Psoas muscle (tissue), 8 donors: Measurements from ENCODE around the gene PIK3AP1. TPM values are rescaled to one million over a fixed set of nuclear protein-coding genes. Genes with fewer than 3 reads are reported as not detected.
A peak's percentile ranks its signal among the peaks of the same experiment; 100 is the strongest.

ENCODE experiments used
- ATAC-seq, 4 donors: fragments of 200-7000 bp; cut with Tn5 transposase; one replicate each; pipeline ENCODE4 v1.9.1; 2020; ENCODE audit warnings: moderate library complexity in 3 of 4, mild to moderate bottlenecking in 2 of 4
- DNase-seq, 2 donors: peaks; one replicate each; pipeline ENCODE4 v3.0.0-alpha.2; 2020
- H3K27ac ChIP-seq: fragments of 200-600 bp; one replicate; pipeline ENCODE4 v1.8.0; 2022
- H3K27me3 ChIP-seq, 3 donors: fragments of 200-600 bp in 1 of 3; one replicate each; pipeline versions ENCODE4 v1.6.1 to v1.8.0; 2013 to 2022; ENCODE audit warnings: low read length in 2 of 3, mild to moderate bottlenecking in 2 of 3, moderate library complexity in 1 of 3; ENCODE audit not compliant: insufficient read depth in 3 of 3
- H3K36me3 ChIP-seq, 2 donors: fragments of 200-600 bp in 1 of 2; one replicate each; pipeline versions ENCODE4 v1.6.1 to v1.8.0; 2013 to 2022; ENCODE audit warnings: low read depth in 1 of 2, mild to moderate bottlenecking in 1 of 2, moderate library complexity in 1 of 2; ENCODE audit not compliant: insufficient read depth in 1 of 2
- H3K4me1 ChIP-seq: fragments of 200-600 bp; one replicate; pipeline ENCODE4 v1.8.0; 2022
- H3K4me3 ChIP-seq: fragments of 200-600 bp; one replicate; pipeline ENCODE4 v1.8.0; 2022; ENCODE audit warnings: mild to moderate bottlenecking
- H3K9me3 ChIP-seq: fragments of 200-600 bp; one replicate; pipeline ENCODE4 v1.8.0; 2022
- CTCF ChIP-seq: fragments of 200-600 bp; IDR thresholded peaks from one replicate; pipeline ENCODE4 v1.8.0; 2022; ENCODE audit warnings: antibody characterized with exemption
- WGBS, 3 donors: extraction: QIAGEN DNeasy Blood & Tissue Kit; methylation state at CpG; one replicate each; pipeline versions ENCODE4 v1.1.6 to v1.1.7; 2013; 5-methylcytosine and 5-hydroxymethylcytosine counted together
- intact Hi-C, 2 donors: fragments of 100-400 bp; cut with DNase I; formaldehyde crosslinking; loops; one replicate each; pipeline versions ENCODE4 v1.11.0 to v1.14.2; 2022
- polyA plus RNA-seq, 3 donors: library from polyadenylated mRNA; stranded (reverse); fragments of 200-250 nt; gene quantifications; one replicate each; pipeline ENCODE4 v1.2.3, GENCODE V29; 2013
- total RNA-seq, 4 donors: library from RNA; stranded (reverse); fragmentation: NEBNext Ultra II Directional in 2 of 4; extraction: Animal tissue kit (Norgen Biotek cat#: 25700) in 2 of 4; gene quantifications; one replicate each; pipeline versions ENCODE4 v1.2.1 to v1.2.4, GENCODE V29; 2021 to 2023
- donor health status: healthy with polysubstance abuse.
- donor health status: DM: no; HTN: no; CAD: no; lungs with moderate emphysema.
- donor health status: Bipolar disorder and iron deficiency.
- donor health status: healthy.
- donor health status: DM: yes; HTN: yes; CAD: no.
- donor health status: DM: no; HTN: no; CAD: no.
- donor health status: DM: no; HTN: no; CAD: no.
- donor health status: DM: yes; HTN: yes; CAD: no.

PIK3AP1 gene
- total and polyA plus RNA-seq, 7 donors: 0.17 to 8.6 (median 1.8) TPM

- 87 to 90% (median 89%) methylated on average over 17 of the region's 17 CpGs for WGBS, 3 donors
- Histone ChIP-seq H3K27me3 (no peaks in the 10 kb centered on the region), H3K4me1 (peaks cover 8% of the 10 kb centered on the region), H3K36me3 (no peaks in the 10 kb centered on the region), H3K4me3 (no peak overlapping the region), H3K27ac (no peak overlapping the region), H3K9me3 (no peaks in the 10 kb centered on the region)
- no peak for TF ChIP-seq CTCF
- intact Hi-C loops: no loop called here
- DNase-seq (no peak), ATAC-seq (no peak)
Observed at GRCh38 chr10:96619796-96620773, 100.2 kb downstream of the PIK3AP1 start.

GRCh38 chr10:96619120-96619519, 101.2 kb downstream of the PIK3AP1 start:
- DNase-seq: no peak
- no peaks in the 10 kb centered on the region for H3K36me3 ChIP-seq
- 77 to 86% (median 81%) methylated on average over 11 of the region's 11 CpGs for WGBS, 3 donors
- no peak overlapping the region for H3K4me3 ChIP-seq
- no peak for TF ChIP-seq CTCF
- H3K27me3 ChIP-seq: no peaks in the 10 kb centered on the region
- peaks cover 8% of the 10 kb centered on the region for H3K4me1 ChIP-seq
- H3K9me3 ChIP-seq: no peaks in the 10 kb centered on the region
- peak; percentile 32 to 56 (median 42) for ATAC-seq
- intact Hi-C loops: no loop called here
- no peak overlapping the region for H3K27ac ChIP-seq

GRCh38 chr10:96618653-96619052, 101.7 kb downstream of the PIK3AP1 start:
- no peak overlapping the region for H3K4me3 ChIP-seq
- peaks cover 8% of the 10 kb centered on the region for H3K4me1 ChIP-seq
- TF ChIP-seq CTCF: no peak
- 8 to 21% (median 20%) methylated on average over 2 of the region's 2 CpGs for WGBS, 3 donors
- no peaks in the 10 kb centered on the region for H3K9me3 ChIP-seq
- H3K27ac ChIP-seq: no peak overlapping the region
- peak; percentile 39 to 86 (median 54) for ATAC-seq
- H3K36me3 ChIP-seq: no peaks in the 10 kb centered on the region
- no peaks in the 10 kb centered on the region for H3K27me3 ChIP-seq
- intact Hi-C loops: no loop called here
- peak in 1 of 2 donors; percentile 62 for DNase-seq

GRCh38 chr10:96616961-96617360, 103.4 kb downstream of the PIK3AP1 start:
- TF ChIP-seq CTCF: no peak
- Histone ChIP-seq H3K9me3 (no peaks in the 10 kb centered on the region), H3K36me3 (no peaks in the 10 kb centered on the region), H3K4me3 (no peak overlapping the region), H3K27ac (no peak overlapping the region), H3K4me1 (peaks cover 8% of the 10 kb centered on the region), H3K27me3 (no peaks in the 10 kb centered on the region)
- WGBS, 3 donors: 70 to 78% (median 78%) methylated on average over 4 of the region's 4 CpGs
- no peak for DNase-seq
- intact Hi-C loops: no loop called here
- ATAC-seq: no peak
